Activated T-helper 2 cell treated with anti-CD3 and anti-CD28 coated beads, Interferon-gamma antibody, Interleukin-2, Interleukin-4, amounts not matched to agents 10 μg/mL and 5 μg/mL and 100 μg/mL, durations not matched to agents 14 hours and 24 hours and 36 hours (primary cell): ENCODE measurements around the gene IL1B. TPM values are rescaled to one million over a fixed set of nuclear protein-coding genes. Genes with fewer than 3 reads are reported as not detected.

Source experiments
- DNase-seq: peaks from one replicate; pipeline ENCODE4 v3.0.0; 2021; ENCODE audit warnings: low spot score
- H3K27ac Mint-ChIP-seq: one replicate; pipeline ENCODE4 v1.8.0; 2021; ENCODE audit warnings: mixed read lengths
- H3K27me3 Mint-ChIP-seq: one replicate; pipeline ENCODE4 v1.8.0; 2021; ENCODE audit warnings: low read depth, mixed read lengths
- H3K36me3 Mint-ChIP-seq: one replicate; pipeline ENCODE4 v1.8.0; 2021; ENCODE audit warnings: low read depth, mixed read lengths
- H3K4me1 Mint-ChIP-seq: one replicate; pipeline ENCODE4 v1.8.0; 2021; ENCODE audit warnings: low read depth, mixed read lengths
- H3K4me3 Mint-ChIP-seq: one replicate; pipeline ENCODE4 v1.8.0; 2021; ENCODE audit warnings: low read depth, mild to moderate bottlenecking, moderate library complexity, mixed read lengths
- H3K9me3 Mint-ChIP-seq: one replicate; pipeline ENCODE4 v1.8.0; 2021; ENCODE audit warnings: mixed read lengths
- intact Hi-C: fragments of 100-400 bp; cut with micrococcal nuclease; formaldehyde crosslinking; loops from one replicate; pipeline ENCODE4 v1.15.1; 2023
- total RNA-seq: library from RNA; stranded (reverse); gene quantifications from 2 replicates; pipeline ENCODE4 v1.2.3, GENCODE V29; 2022

Gene IL1B
- total RNA-seq, 1 donor from 2014 or later, result not detected

- no peaks in the 10 kb centered on the region for H3K27me3 Mint-ChIP-seq
- intact Hi-C loops, result loop anchor here (2.0 kb wide), 1 partner anchor 15 kb away; no protein-coding TSS in a partner anchor
- no peak overlapping the region for H3K27ac Mint-ChIP-seq
- DNase-seq, result no peak
- H3K9me3 Mint-ChIP-seq, result peaks cover 27% of the 10 kb centered on the region
- H3K4me3 Mint-ChIP-seq, result no peak overlapping the region
- peaks cover 3% of the 10 kb centered on the region for H3K36me3 Mint-ChIP-seq
- peaks cover 21% of the 10 kb centered on the region for H3K4me1 Mint-ChIP-seq
Observed at GRCh38 chr2:112805542-112805941, 31.0 kb downstream of the IL1B start.

GRCh38 chr2:112803691-112804521 is 32.7 kb downstream of the IL1B start:
- peak overlapping the region; percentile 84 for H3K27ac Mint-ChIP-seq
- H3K4me3 Mint-ChIP-seq, result no peak overlapping the region
- DNase-seq, result no peak
- peaks cover 29% of the 10 kb centered on the region for H3K4me1 Mint-ChIP-seq
- H3K9me3 Mint-ChIP-seq, result peaks cover 17% of the 10 kb centered on the region
- H3K27me3 Mint-ChIP-seq, result no peaks in the 10 kb centered on the region
- intact Hi-C loops, result loop anchor here (2.0 kb wide), 1 partner anchor 17 kb away; no protein-coding TSS in a partner anchor
- peaks cover 3% of the 10 kb centered on the region for H3K36me3 Mint-ChIP-seq

- H3K9me3 Mint-ChIP-seq, result peaks cover 6% of the 10 kb centered on the region
- no peaks in the 10 kb centered on the region for H3K27me3 Mint-ChIP-seq
- no peaks in the 10 kb centered on the region for H3K36me3 Mint-ChIP-seq
- intact Hi-C loops, result no loop called here
- H3K27ac Mint-ChIP-seq, result no peak overlapping the region
- H3K4me1 Mint-ChIP-seq, result peaks cover 25% of the 10 kb centered on the region
- DNase-seq, result no peak
- no peak overlapping the region for H3K4me3 Mint-ChIP-seq
Observed at GRCh38 chr2:112800881-112801583, 35.5 kb downstream of the IL1B start.

GRCh38 chr2:112798979-112799975 is 37.3 kb downstream of the IL1B start:
- peaks cover 6% of the 10 kb centered on the region for H3K9me3 Mint-ChIP-seq
- H3K27me3 Mint-ChIP-seq, result no peaks in the 10 kb centered on the region
- intact Hi-C loops, result no loop called here
- peak overlapping the region; percentile 3 for H3K27ac Mint-ChIP-seq
- H3K4me1 Mint-ChIP-seq, result peaks cover 28% of the 10 kb centered on the region
- no peak overlapping the region for H3K4me3 Mint-ChIP-seq
- peaks cover 3% of the 10 kb centered on the region for H3K36me3 Mint-ChIP-seq
- DNase-seq, result no peak

GRCh38 chr2:112796486-112796885 is 40.1 kb downstream of the IL1B start:
- intact Hi-C loops, result no loop called here
- H3K27ac Mint-ChIP-seq, result no peak overlapping the region
- no peak for DNase-seq
- peaks cover 10% of the 10 kb centered on the region for H3K9me3 Mint-ChIP-seq
- no peak overlapping the region for H3K4me3 Mint-ChIP-seq
- peaks cover 6% of the 10 kb centered on the region for H3K36me3 Mint-ChIP-seq
- H3K27me3 Mint-ChIP-seq, result no peaks in the 10 kb centered on the region
- peaks cover 33% of the 10 kb centered on the region for H3K4me1 Mint-ChIP-seq

- Mint-ChIP-seq H3K27ac (no peak overlapping the region), H3K27me3 (no peaks in the 10 kb centered on the region), H3K36me3 (peaks cover 6% of the 10 kb centered on the region), H3K4me3 (no peak overlapping the region), H3K9me3 (peaks cover 10% of the 10 kb centered on the region), H3K4me1 (peaks cover 33% of the 10 kb centered on the region)
- DNase-seq, result no peak
- intact Hi-C loops, result no loop called here
Observed at GRCh38 chr2:112795774-112796173, 40.8 kb downstream of the IL1B start.

- Mint-ChIP-seq H3K4me1 (peaks cover 30% of the 10 kb centered on the region), H3K27ac (no peak overlapping the region), H3K4me3 (no peak overlapping the region), H3K27me3 (no peaks in the 10 kb centered on the region), H3K36me3 (peaks cover 6% of the 10 kb centered on the region), H3K9me3 (peaks cover 10% of the 10 kb centered on the region)
- no peak for DNase-seq
- intact Hi-C loops, result no loop called here
Observed at GRCh38 chr2:112794841-112795240, 41.7 kb downstream of the IL1B start.

GRCh38 chr2:112794131-112794733 is 42.3 kb downstream of the IL1B start:
- H3K9me3 Mint-ChIP-seq, result peaks cover 10% of the 10 kb centered on the region
- H3K27ac Mint-ChIP-seq, result peak overlapping the region; percentile 29
- H3K4me1 Mint-ChIP-seq, result peaks cover 25% of the 10 kb centered on the region
- no peak overlapping the region for H3K4me3 Mint-ChIP-seq
- peak; percentile 13 for DNase-seq
- intact Hi-C loops, result no loop called here
- peaks cover 6% of the 10 kb centered on the region for H3K36me3 Mint-ChIP-seq
- no peaks in the 10 kb centered on the region for H3K27me3 Mint-ChIP-seq

- Mint-ChIP-seq H3K4me1 (peaks cover 22% of the 10 kb centered on the region), H3K36me3 (peaks cover 6% of the 10 kb centered on the region), H3K4me3 (no peak overlapping the region), H3K9me3 (peaks cover 10% of the 10 kb centered on the region), H3K27ac (peak overlapping the region; percentile 34), H3K27me3 (no peaks in the 10 kb centered on the region)
- intact Hi-C loops, result loop anchor here (1.0 kb wide), 1 partner anchor 28 kb away; no protein-coding TSS in a partner anchor
- no peak for DNase-seq
Observed at GRCh38 chr2:112793449-112793978, 43.1 kb downstream of the IL1B start.

- DNase-seq, result no peak
- H3K4me3 Mint-ChIP-seq, result no peak overlapping the region
- no peak overlapping the region for H3K27ac Mint-ChIP-seq
- peaks cover 22% of the 10 kb centered on the region for H3K4me1 Mint-ChIP-seq
- intact Hi-C loops, result no loop called here
- peaks cover 10% of the 10 kb centered on the region for H3K9me3 Mint-ChIP-seq
- H3K36me3 Mint-ChIP-seq, result peaks cover 6% of the 10 kb centered on the region
- H3K27me3 Mint-ChIP-seq, result no peaks in the 10 kb centered on the region
Observed at GRCh38 chr2:112792419-112792818, 44.2 kb downstream of the IL1B start.

GRCh38 chr2:112791693-112792230 is 44.8 kb downstream of the IL1B start:
- Mint-ChIP-seq H3K36me3 (peaks cover 6% of the 10 kb centered on the region), H3K9me3 (peaks cover 6% of the 10 kb centered on the region), H3K4me1 (peaks cover 24% of the 10 kb centered on the region), H3K4me3 (no peak overlapping the region), H3K27me3 (no peaks in the 10 kb centered on the region), H3K27ac (no peak overlapping the region)
- intact Hi-C loops, result no loop called here
- no peak for DNase-seq
